A172 (cell line): ENCODE data around the gene TYR. TPM values are rescaled to one million over a fixed set of nuclear protein-coding genes. Genes with fewer than 3 reads are reported as not detected.
A peak's percentile ranks its signal among the peaks of the same experiment; 100 is the strongest.
"Not testable (repeated sequence)": the region's sequence is repeated elsewhere in the genome, so short reads cannot be mapped to it uniquely, and the experiment has no call there.

Experiments
- DNase-seq: peaks from one replicate; pipeline ENCODE4 v3.0.0-alpha.2; 2015; ENCODE audit warnings: low spot score
- total RNA-seq: library from RNA; depleted of rRNA; stranded (reverse); fragments of >200 nt; shearing (Covaris generic); gene quantifications from 2 replicates; pipeline ENCODE4 v1.2.3, GENCODE V29; 2014; rRNA removed

The TYR gene
- total RNA-seq = not detected in 2 replicates

DNA sequence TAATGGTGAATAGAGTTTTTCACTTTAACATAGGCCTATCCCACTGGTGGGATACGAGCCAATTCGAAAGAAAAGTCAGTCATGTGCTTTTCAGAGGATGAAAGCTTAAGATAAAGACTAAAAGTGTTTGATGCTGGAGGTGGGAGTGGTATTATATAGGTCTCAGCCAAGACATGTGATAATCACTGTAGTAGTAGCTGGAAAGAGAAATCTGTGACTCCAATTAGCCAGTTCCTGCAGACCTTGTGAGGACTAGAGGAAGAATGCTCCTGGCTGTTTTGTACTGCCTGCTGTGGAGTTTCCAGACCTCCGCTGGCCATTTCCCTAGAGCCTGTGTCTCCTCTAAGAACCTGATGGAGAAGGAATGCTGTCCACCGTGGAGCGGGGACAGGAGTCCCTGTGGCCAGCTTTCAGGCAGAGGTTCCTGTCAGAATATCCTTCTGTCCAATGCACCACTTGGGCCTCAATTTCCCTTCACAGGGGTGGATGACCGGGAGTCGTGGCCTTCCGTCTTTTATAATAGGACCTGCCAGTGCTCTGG lies at the start of gene TYR:
Gene TYR, plus strand, starts transcription at position 185 of the 541 bp plus-strand sequence. Its CDS starts 79 bp downstream, at position 264.
- no peak for DNase-seq

DNA sequence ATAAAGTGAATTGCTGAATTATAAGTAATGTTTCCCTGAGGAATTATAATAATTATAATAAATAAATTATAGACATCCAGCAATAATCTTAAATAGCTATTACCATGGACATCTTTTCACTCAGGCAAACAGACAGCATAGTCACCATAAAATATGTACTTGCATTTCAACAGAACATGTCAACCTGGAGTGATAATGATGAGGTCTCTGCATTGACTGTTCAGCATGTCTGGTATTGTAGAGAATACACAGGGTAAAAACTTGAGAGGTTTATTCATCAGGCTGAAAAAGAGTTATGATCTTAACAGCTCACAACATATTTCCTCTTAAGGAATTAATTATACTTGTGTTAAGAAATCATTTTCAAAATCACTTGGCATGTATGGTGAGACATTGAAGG lies 41.1 kb upstream of the TYR start:
- no peak for DNase-seq

DNA sequence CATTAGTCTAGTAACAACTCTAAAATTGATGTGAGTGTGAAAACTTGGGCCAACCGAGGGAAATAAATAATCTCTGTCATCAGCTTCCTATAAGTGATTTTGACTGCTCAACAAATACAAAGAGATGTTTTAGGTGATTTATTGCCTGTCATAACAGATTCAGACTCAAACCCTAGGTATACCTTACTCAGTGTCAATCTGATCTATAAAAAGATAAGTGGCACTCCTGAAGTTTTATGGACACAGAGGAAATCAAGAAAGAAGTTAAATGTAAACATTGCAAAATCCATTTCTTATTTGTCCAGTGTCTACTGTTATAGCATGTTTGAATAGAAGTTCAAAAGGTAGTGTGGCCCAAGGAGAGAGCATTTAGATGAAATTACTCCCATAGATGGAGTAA lies 30.4 kb upstream of the TYR start:
- DNase-seq = no peak

DNA sequence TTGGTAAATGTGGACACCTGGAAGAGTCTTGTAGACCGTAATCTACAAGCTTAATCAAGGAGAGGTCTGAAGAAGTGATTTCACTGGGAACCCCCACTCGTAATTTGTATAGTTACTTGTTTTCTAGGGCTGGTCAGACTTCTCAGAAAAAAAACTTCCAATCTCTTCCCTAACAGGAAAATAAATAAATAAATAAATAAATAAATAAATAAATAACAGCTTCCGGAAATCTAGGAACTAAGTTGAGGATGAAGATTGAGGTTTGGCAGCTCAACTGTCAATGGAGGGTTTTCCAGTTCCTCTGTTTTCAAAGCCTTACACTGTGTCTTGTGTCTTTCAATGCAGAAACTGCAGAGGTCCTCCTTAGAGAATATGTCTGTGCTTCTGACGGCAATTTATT lies 17.7 kb upstream of the TYR start:
- DNase-seq = no peak

DNA sequence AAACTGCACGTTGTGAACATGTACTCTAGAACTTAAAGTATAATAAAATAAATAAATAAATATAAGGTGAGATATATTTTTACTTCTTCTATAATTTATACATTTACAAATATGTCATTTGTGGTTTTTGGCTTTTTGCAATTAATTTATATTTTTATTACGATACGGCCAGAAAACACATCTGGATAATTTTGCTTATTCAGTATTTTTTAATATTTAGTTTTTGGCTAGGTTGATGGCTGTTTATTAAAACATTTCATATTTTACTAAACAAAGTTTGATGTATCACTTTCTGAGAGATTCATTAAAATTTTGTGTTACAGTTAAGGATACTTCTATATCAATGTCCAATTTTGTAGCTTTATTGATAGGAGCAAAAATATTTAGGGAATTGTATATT lies 15.7 kb upstream of the TYR start:
- no peak for DNase-seq

DNA sequence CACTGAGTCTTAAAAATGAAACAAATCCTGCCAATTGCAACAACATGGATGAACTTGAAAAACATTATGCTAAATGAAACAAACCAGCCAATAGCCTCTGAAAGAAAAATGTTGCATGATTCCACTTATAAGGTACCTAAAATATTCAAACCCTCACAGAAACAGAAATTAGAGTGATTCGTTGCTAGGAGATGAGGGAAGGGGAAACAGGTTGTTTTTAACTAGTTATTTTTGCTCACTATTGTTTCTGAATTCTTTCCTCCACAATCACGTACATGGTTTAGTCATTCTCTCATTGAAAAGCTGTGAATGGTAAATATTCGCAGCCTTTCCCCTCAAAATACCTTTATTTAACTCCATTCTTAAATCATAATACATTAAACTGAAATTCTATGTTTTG lies 14.0 kb upstream of the TYR start:
- DNase-seq = no peak

DNA sequence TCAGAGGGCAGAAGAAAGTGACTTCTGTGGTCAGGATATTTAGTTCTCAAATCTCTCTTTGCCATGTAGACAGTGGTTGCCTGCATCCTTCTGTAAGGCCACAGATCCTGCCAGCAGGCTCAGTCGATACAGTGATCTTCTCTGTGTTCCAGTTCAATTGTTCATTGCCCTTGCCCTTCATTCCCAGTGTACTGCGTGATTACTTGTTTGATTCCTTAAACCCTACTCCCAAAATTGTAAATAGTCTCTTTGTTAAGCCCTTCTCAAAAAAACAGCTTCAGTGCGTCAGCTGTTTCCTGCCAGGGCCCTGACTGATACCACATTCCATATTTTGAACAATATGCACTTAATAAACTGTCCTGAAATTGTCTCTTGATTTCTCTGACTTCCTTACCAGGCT lies 9.3 kb upstream of the TYR start:
- no peak for DNase-seq

DNA sequence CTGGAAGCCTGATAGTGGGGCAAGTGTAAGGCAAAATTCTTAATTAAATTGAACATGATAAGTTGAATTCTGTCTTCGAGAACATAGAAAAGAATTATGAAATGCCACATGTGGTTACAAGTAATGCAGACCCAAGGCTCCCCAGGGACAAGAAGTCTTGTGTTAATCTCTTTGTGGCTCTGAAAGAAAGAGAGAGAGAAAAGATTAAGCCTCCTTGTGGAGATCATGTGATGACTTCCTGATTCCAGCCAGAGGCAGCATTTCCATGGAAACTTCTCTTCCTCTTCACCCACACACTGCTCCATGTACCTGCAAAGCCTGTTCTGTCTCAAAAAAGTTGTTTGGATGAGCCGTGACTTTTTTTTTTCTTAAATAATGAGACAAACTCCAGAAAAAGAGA lies 1.9 kb upstream of the TYR start:
- no peak for DNase-seq

DNA sequence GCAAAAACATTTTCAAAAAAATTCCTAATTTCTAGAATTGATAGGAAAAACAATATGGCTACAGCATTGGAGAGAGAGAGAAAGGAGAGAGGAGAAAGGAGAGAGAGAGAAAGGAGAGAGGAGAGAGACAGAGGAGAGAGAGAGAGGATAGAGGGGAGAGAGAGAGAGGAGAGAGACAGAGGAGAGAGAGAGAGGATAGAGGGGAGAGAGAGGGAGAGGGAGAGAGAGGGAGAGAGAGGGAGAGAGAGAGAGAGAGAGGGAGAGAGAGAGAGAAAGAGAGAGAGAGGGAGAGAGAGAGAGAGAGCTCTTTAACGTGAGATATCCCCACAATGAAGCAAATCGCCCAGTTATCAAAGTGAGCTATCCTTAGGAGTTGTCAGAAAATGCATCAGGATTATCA lies 737 bp upstream of the TYR start:
- no peak for DNase-seq

DNA sequence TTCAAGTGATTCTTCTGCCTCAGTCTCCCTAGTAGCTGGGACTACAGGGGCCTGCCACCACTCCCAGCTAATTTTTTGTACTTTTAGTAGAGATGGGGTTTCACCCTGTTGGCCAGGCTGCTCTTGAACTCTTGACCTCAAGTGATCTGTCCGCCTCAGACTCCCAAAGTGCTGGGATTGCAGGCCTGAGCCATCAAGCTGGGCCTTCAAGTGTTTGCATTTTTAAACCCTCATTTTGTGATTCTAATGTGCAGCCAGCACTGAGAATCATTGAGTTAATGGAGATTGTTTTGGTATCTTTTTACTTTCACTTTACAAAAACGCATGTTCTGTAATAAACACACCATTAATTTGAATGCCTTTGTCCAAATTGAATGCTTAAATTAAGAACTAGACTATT lies 3.4 kb downstream of the TYR start:
- DNase-seq = no peak

DNA sequence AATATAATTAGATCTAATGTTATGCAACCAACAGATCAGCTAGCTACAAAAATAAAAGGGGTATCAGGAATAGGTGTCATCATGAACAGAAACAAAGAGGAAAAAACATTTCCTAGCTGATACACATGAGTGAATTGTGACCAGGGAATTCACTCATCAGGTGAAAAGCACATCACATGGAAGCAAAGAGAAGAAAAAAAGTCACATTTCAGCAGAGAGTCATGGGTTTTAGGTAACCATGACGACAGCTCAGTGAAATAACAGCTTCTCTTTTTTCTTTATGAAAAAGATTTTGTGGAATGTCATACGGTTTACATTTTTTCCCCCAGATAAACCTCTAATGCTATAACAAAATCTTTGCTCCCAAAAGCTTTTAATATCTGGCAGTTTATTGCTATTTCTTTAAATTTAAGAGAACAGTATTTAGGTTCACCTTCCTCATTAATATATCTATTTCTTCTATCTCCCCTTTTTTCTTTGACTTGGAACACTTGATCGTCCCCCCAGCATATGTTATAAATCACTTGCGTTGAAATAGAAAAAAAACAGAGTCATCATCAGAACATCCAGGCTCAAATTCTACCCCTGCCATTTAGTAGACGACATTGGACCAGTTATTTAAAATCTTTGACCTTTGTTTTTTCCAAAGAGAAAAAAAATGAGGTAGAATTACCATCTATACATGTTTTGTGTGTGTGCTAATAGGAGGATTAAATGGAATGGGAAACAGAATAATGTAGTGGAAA lies 5.3 kb downstream of the TYR start:
- no peak for DNase-seq

DNA sequence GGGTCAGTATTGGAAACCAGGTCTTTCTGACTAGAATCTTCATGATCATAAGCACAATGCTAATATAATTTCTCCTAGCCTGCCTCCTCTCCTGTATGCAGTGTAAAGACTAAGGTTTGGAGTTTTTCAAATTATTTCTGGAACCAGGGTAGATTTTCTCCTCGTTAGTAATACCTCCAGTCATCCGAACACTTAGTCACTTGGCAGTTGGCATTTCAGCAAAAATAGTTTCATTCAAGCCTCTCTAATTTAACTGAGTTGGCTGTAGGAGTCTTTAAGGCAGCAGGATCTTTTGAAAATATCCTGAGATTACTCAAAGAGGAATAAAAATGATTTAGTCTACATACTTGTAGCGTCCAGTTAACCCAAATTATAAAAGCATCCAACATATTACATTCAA lies 6.3 kb downstream of the TYR start:
- DNase-seq = peak; percentile 0

DNA sequence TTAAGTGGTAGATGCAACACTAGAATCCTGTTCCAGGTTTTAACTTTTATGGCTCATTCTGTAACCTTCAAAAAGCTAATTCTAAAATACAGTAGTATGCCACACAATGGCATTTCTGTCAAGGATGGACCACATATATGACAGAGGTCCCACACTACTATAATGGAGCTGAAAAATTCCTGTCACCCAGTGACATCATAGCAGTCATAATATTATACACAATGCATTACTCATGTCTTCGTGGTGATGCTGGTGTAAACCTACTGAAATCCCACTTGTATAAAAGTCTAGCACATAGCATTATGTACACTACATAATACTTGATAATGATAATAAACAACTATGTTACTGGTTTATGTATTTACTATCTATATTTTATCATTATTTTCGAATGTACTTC lies 12.1 kb downstream of the TYR start:
- DNase-seq = no peak

DNA sequence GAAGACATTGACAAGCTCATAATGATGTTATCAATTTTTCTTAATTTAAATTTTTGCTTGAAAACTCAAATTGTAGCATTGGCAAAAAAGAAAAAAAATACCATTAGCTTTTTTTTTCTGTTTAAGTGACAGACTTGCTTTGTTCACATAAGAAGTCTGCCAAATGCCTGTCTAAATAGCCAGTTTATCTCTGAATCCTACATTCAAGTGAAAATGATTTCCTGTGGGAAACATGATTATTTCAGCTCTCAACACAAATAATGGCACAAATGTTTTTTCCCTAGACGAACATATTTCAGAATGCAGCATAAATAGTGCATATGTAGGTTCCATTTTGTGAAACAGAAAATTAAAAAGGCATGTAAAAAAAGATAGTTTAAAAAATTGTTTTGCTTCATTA lies 23.5 kb downstream of the TYR start:
- no peak for DNase-seq

DNA sequence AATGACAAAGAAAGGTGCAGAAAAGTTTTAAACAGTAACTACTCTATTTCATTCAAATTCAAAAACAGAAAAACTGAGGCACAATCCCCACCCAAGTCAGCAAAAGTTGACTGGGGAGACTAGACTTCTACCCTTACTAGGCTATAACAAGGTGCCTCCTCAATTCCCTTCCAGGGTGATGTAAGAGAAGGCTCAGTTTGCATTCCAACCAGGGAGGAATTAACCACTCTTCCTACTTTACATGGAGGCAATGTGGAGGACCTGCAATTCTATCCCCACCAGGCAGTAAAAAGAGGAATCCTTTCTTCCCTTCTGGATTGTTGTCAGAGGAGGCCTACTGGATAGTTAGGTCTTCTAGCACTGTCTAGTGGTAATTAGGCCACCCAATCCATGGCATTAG lies 26.1 kb downstream of the TYR start:
- DNase-seq = no peak

DNA sequence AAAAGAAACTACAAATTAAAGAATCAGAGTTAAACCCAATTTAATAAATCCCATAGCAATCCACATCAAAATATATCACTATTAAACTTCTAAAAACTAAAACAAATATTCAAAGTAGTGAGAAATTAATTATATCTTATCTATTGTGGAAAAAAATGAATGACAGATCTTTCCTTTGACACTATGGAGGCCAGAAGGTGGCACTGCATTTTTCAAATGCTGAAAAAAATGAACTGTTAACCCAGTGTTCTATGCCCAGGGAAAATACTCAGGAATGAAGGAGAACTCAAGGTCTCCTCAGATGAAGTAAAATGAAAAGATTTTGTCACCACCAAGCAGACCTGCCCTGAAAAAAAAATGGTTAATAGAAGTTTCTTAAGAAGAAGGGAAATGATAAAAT lies 27.7 kb downstream of the TYR start:
- no peak for DNase-seq

DNA sequence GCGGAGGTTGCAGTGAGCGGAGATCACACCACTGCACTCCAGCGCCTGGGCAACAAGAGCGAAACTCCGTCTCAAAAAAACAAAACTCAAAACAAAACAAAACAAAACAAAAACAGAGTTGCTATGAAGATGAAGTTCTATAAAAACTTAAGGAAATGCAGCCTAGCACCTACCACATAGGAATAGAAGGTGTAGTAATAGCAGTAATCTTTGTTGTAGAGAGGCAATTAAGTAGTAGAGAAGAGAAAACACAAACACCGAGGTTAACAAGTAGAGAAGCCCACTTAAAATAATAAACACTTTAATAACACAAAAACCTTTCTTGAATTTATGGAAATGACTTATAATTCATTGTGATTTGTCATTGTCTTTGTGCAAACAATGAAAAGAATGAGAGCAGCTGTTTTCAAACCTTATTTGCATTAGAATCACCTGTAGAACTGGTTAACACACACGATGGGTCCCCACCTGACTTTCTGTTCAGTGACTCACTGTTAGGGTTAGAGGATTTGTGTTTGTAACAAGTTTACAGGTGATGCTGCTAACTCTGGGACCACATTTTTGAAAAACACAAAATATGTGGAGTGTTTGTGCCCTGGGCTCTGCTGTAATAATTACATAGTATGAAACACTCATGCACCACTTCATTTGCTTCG lies 43.1 kb downstream of the TYR start:
- no peak for DNase-seq

DNA sequence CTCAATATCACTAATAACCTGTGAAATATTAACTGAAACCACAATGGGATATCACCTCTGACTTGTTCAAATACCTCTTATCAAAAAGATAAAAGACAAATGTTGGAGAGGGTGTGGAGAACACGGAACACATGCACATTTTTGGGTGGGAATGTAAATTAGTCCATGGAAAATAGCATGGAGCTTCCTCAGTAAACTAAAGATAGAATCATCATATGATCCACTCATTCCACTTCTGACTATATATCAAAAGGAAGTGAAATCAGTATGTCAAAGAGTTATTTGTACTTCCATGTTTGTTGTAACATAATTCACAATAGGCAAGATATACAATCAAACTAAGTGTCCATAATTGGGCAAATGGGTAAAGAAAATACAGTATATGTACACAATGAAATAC lies 57.4 kb downstream of the TYR start:
- DNase-seq = no peak

DNA sequence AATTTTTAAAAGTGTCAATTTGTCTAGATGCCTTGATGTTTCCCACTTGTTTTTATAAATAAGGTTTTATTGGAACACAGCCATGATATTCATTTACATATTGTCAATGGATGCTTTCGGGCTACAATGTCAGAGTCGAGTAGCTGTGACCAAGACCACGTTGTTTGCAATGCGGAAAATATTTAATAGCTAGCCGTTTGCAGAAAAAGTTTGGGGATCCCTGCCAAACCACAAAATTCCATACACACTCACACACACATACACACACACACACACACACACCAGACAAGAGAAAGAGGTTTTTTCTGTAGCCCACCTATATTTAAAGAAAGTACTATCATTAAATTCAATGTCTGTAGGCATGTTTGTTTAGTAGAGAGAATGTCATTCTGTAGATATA lies 58.3 kb downstream of the TYR start:
- no peak for DNase-seq

DNA sequence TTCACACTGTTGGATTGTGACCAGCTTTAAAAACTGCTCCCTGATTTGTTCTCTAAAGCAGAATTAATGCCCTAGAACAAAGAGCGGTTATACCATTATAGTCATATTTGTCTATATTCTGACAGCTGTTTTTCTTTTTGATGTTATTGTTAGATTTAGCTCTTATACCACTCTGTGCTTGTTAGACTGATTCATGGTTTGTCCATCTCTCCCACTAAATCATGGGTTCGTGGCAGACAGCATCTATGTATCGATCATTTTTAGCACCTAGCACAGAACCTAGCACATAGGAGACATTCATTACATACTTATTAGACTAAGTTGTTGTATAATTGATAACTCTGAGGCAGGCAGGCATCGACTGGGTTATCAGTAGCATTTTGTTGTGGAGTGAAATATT lies 69.3 kb downstream of the TYR start:
- DNase-seq = not testable (repeated sequence)

DNA sequence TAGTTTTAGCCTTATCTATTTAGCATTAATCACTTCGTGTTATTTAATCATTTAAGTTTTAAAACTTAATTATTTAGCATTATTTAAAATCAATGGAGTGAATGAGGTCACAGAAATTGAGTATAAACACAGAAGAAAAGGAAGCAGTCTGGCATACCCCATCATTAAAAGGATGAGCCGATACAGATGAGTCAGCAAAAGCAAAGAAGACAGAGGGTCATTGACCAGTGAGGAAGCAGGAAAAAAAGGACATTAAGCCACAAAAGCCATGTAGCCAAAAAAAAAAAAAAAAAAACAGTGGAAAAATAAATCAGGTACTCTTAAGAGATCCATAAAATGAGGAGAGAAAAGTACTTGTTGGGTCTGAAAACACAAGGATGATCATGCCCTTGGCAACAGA lies 71.5 kb downstream of the TYR start:
- DNase-seq = no peak

DNA sequence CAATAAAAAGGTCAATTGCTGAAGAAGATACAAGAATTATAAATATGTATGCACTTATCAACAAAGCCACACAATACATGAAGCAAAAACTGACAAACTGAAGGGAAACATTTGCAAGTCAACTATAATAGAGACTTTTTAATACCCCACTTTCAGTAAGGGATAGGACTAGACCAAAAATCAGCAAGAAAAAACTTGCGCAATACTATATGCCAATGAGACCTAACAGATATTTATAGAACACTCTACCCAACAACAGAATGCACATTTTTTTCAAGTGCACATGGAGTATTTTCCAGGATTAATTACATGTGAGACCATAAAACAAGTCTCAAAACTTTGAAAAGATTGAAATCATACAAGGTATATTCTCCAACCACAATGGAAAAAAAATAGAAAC lies 83.8 kb downstream of the TYR start:
- not testable (repeated sequence) for DNase-seq

DNA sequence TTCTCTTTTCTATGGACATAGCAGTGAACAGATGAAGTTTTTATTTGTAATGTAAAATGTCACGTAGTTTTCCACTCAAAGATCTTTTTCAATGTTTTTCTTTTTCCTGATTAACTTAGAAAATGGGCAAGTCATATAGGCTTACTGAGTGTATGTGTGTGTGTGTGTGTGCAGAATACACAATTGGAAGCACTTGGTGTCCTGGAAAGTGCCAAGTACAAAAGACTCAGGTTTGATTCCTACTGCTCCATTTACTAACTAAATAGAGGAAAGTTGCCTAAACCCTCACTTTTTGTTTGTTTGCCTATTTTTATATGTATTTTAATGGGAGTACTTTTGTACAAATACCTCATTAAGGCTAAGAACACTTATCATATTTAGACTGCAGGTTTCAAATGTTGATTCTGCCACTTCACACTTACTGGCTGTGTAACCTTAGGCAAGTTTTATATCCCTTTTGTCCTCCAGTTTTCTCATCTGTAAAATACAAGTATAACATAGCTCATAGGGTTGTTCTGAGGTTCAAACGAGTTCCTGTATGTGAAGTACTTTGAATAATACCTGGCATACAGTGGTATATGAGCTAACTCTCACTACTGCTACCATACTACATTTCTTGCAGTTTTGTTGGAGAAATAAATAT lies 90.1 kb downstream of the TYR start:
- DNase-seq = no peak
